Caco-2 (cell line): ENCODE data around the gene OR6N1. TPM values are rescaled to one million over a fixed set of nuclear protein-coding genes. Genes with fewer than 3 reads are reported as not detected.

Source experiments
- BruUV-seq: library from RNA; stranded (reverse); fragments of 400-500 nt; replicated peaks from 2 replicates; lab custom pipeline; 2021; lab: Mats Ljungman, UMichigan
- CTCF ChIA-PET: fragments of 300-600 bp; sonication (Branson Sonifier 250); formaldehyde crosslinking; loops from one replicate; lab custom pipeline; 2022; ENCODE audit warnings: antibody characterized with exemption; lab: Charles Lee
- POLR2A ChIA-PET: fragments of 300-600 bp; sonication (Branson Sonifier 250); formaldehyde crosslinking; loops from one replicate; lab custom pipeline; 2022; ENCODE audit warnings: antibody characterized with exemption; lab: Charles Lee
- DNase-seq, 2 experiments: peaks; one replicate each; pipeline versions ENCODE4 v3.0.0 to v3.0.0-alpha.2; 2020 to 2022
- H3K27me3 ChIP-seq: replicated peaks from 2 replicates; pipeline ENCODE4 v1.6.0; 2011; ENCODE audit warnings: low read length; ENCODE audit not compliant: control insufficient read depth, insufficient read depth
- H3K36me3 ChIP-seq: 2 replicates; pipeline ENCODE4 v1.5.1; 2011; ENCODE audit warnings: low read length; ENCODE audit not compliant: control insufficient read depth, insufficient read depth
- H3K4me1 ChIP-seq: fragments of 250-450 bp; sonication (Bioruptor Pico); 2 replicates; pipeline ENCODE4 v1.5.1; 2020; ENCODE audit warnings: mild to moderate bottlenecking
- H3K4me3 ChIP-seq: 2 replicates; pipeline ENCODE4 v1.5.1; 2011; ENCODE audit warnings: low read depth, mild to moderate bottlenecking, control low read depth, low read length
- H3K9me3 ChIP-seq: fragments of 250-450 bp; sonication (Bioruptor Pico); 2 replicates; pipeline ENCODE4 v1.5.1; 2020; ENCODE audit warnings: mild to moderate bottlenecking, moderate library complexity
- H3K27ac Mint-ChIP-seq: one replicate; pipeline ENCODE4 v1.8.0; 2022; ENCODE audit warnings: mixed read lengths; ENCODE audit not compliant: unreplicated experiment
- H3K27me3 Mint-ChIP-seq: one replicate; pipeline ENCODE4 v1.8.0; 2022; ENCODE audit warnings: mixed read lengths; ENCODE audit not compliant: insufficient read depth, unreplicated experiment
- H3K36me3 Mint-ChIP-seq: one replicate; pipeline ENCODE4 v1.8.0; 2022; ENCODE audit warnings: mild to moderate bottlenecking, mixed read lengths; ENCODE audit not compliant: insufficient read depth, unreplicated experiment
- H3K4me1 Mint-ChIP-seq: one replicate; pipeline ENCODE4 v1.8.0; 2022; ENCODE audit warnings: low read depth, mixed read lengths; ENCODE audit not compliant: unreplicated experiment
- H3K4me3 Mint-ChIP-seq: one replicate; pipeline ENCODE4 v1.8.0; 2022; ENCODE audit warnings: mild to moderate bottlenecking, moderate library complexity, mixed read lengths; ENCODE audit not compliant: unreplicated experiment
- H3K9me3 Mint-ChIP-seq: one replicate; pipeline ENCODE4 v1.8.0; 2022; ENCODE audit warnings: mixed read lengths; ENCODE audit not compliant: unreplicated experiment
- CTCF ChIP-seq, 2 experiments: fragments of 200-600 bp in 1 of 2; IDR thresholded peaks; 1 replicate in 1 of 2; 2 replicates in 1 of 2; pipeline versions ENCODE4 v1.5.1 to v1.8.0; 2011 to 2022; ENCODE audit warnings: antibody characterized with exemption in 1 of 2, control low read depth in 1 of 2, inconsistent platforms in 1 of 2, low read depth in 1 of 2, low read length in 1 of 2, mild to moderate bottlenecking in 1 of 2, moderate library complexity in 1 of 2; ENCODE audit not compliant: insufficient read depth in 1 of 2, severe bottlenecking in 1 of 2, unreplicated experiment in 1 of 2
- intact Hi-C: fragments of 100-400 bp; cut with micrococcal nuclease; formaldehyde crosslinking; loops from one replicate; pipeline ENCODE4 v1.10.0; 2022; ENCODE audit not compliant: unreplicated experiment
- total RNA-seq: library from RNA; stranded (reverse); gene quantifications from 2 replicates; pipeline ENCODE4 v1.2.3, GENCODE V29; 2022

OR6N1 gene
- total RNA-seq, 1 experiment from 2014 or later: not detected

- CTCF ChIA-PET: no interaction called here
Observed at GRCh38 chr1:158810311-158810710, 38.3 kb upstream of the OR6N1 start.

GRCh38 chr1:158809862-158810261 is 37.9 kb upstream of the OR6N1 start:
- BruUV-seq: no TSS peak
- Histone ChIP-seq H3K4me1 (no peaks in the 10 kb centered on the region), H3K4me3 (no peak overlapping the region), H3K9me3 (no peaks in the 10 kb centered on the region), H3K27me3 (no peaks in the 10 kb centered on the region), H3K36me3 (no peaks in the 10 kb centered on the region)
- no peaks in the 10 kb centered on the region for H3K36me3 Mint-ChIP-seq
- no peak for DNase-seq
- ChIA-PET CTCF (no interaction called here), POLR2A (no interaction called here)
- no peaks in the 10 kb centered on the region for H3K4me1 Mint-ChIP-seq
- H3K9me3 Mint-ChIP-seq: no peaks in the 10 kb centered on the region
- H3K4me3 Mint-ChIP-seq: no peak overlapping the region
- intact Hi-C loops: no loop called here
- peaks cover 2% of the 10 kb centered on the region for H3K27me3 Mint-ChIP-seq
- no peak overlapping the region for H3K27ac Mint-ChIP-seq
- no peak for TF ChIP-seq CTCF (IDR thresholded peaks at IDR 0.05; ENCODE audit: insufficient read depth in 1 of 2, low read depth in 1 of 2, low read length in 1 of 2, severe bottlenecking in 1 of 2, unreplicated experiment in 1 of 2)

More at GRCh38 chr1:158810311-158810710, 38.3 kb upstream of the OR6N1 start:
- DNase-seq: no peak
- BruUV-seq: no TSS peak
- Mint-ChIP-seq H3K4me1 (no peaks in the 10 kb centered on the region), H3K36me3 (no peaks in the 10 kb centered on the region), H3K4me3 (no peak overlapping the region), H3K9me3 (no peaks in the 10 kb centered on the region), H3K27me3 (peaks cover 2% of the 10 kb centered on the region), H3K27ac (no peak overlapping the region)
- Histone ChIP-seq H3K4me3 (no peak overlapping the region), H3K4me1 (no peaks in the 10 kb centered on the region), H3K27me3 (no peaks in the 10 kb centered on the region), H3K36me3 (no peaks in the 10 kb centered on the region), H3K9me3 (no peaks in the 10 kb centered on the region)
- no peak for TF ChIP-seq CTCF (IDR thresholded peaks at IDR 0.05; ENCODE audit: insufficient read depth in 1 of 2, low read depth in 1 of 2, low read length in 1 of 2, severe bottlenecking in 1 of 2, unreplicated experiment in 1 of 2)
- intact Hi-C loops: no loop called here
- POLR2A ChIA-PET: no interaction called here

- no peak overlapping the region for H3K27ac Mint-ChIP-seq
- no peaks in the 10 kb centered on the region for H3K36me3 Mint-ChIP-seq
- CTCF ChIA-PET: no interaction called here
Observed at GRCh38 chr1:158809256-158809655, 37.3 kb upstream of the OR6N1 start.

More at GRCh38 chr1:158809256-158809655, 37.3 kb upstream of the OR6N1 start:
- POLR2A ChIA-PET: no interaction called here
- Histone ChIP-seq H3K27me3 (no peaks in the 10 kb centered on the region), H3K4me1 (no peaks in the 10 kb centered on the region), H3K4me3 (no peak overlapping the region), H3K36me3 (no peaks in the 10 kb centered on the region), H3K9me3 (no peaks in the 10 kb centered on the region)
- Mint-ChIP-seq H3K4me3 (no peak overlapping the region), H3K4me1 (no peaks in the 10 kb centered on the region), H3K27me3 (peaks cover 2% of the 10 kb centered on the region), H3K9me3 (no peaks in the 10 kb centered on the region)
- no TSS peak for BruUV-seq
- no peak for TF ChIP-seq CTCF (IDR thresholded peaks at IDR 0.05; ENCODE audit: insufficient read depth in 1 of 2, low read depth in 1 of 2, low read length in 1 of 2, severe bottlenecking in 1 of 2, unreplicated experiment in 1 of 2)
- intact Hi-C loops: no loop called here
- no peak for DNase-seq
